AG09309 (cell line): ENCODE results near the gene APOB.

Experiments used
- DNase-seq: peaks from one replicate; pipeline ENCODE4 v3.0.0-alpha.2; 2010; ENCODE audit warnings: low read depth
- H3K4me3 ChIP-seq: 2 replicates; pipeline ENCODE4 v1.5.1; 2011; ENCODE audit warnings: mild to moderate bottlenecking, low read depth, low read length, moderate library complexity; ENCODE audit not compliant: control insufficient read depth
- CTCF ChIP-seq: IDR thresholded peaks from 2 replicates; pipeline ENCODE4 v1.5.1; 2011; ENCODE audit warnings: mild to moderate bottlenecking, low read depth, low read length, inconsistent platforms; ENCODE audit not compliant: insufficient read depth, control insufficient read depth; ENCODE audit errors: missing control alignments

The APOB gene

GRCh38 chr2:21018290-21018689 lies 25.6 kb downstream of the APOB start:
- no peak for TF ChIP-seq CTCF
- DNase-seq, result no peak
- H3K4me3 ChIP-seq, result no peak overlapping the region

GRCh38 chr2:21017748-21018276 lies 26.1 kb downstream of the APOB start:
- no peak for DNase-seq
- H3K4me3 ChIP-seq, result no peak overlapping the region
- TF ChIP-seq CTCF, result no peak

DNA sequence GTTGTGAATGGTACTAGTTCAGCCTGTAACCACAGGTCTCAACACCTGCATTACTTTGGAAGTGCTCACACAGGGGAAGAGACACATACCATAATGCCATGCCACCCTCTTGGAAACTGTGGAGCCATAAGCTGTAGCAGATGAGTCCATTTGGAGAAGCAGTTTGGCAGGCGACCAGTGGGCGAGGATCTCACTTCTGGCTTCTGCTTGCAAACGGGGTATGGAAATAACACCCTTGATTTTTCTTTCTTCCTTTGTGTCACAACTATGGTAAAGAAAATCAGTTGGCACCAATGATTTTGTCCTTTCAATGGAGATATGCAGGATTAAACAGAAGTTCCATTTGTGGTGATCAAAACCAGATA lies 28.6 kb downstream of the APOB start:
- no peak overlapping the region for H3K4me3 ChIP-seq
- DNase-seq, result no peak
- no peak for TF ChIP-seq CTCF

GRCh38 chr2:21014364-21015280 lies 29.3 kb downstream of the APOB start:
- TF ChIP-seq CTCF, result no peak
- no peak overlapping the region for H3K4me3 ChIP-seq
- DNase-seq, result no peak

DNA sequence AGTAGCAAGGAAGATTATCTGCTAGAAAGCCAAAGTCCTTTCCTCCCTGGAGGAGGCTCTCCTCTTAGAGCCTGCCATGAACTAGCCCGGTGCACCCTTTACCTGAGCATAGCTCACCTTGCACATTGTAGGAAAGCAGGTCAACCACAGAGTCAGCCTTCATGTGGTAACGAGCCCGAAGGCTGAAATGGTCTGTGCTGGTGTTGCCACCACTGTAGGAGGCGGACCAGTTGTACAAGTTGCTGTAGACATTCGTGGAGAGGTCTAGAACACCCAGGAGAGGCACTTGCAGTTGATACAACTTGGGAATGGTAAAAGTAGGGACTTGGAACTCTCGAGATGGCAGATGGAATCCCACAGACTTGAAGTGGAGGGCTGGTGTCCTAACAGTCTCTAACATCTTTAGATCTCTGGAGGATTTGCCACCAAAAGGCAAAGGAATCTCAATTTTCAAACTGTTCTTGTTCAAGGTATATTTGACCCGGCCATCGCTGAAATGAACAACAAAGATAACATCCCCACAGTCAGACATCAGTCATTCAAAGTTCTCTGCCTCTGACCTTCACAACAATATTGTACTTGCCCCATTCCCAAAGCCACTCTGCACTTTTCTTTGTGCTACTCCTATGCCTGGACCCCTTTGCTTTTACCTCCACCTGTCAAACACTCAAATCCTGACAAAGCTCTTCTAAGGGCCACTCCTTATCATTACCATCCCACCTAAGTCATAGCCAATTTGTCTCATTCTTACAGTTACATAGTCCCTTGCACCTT lies 30.6 kb downstream of the APOB start:
- no peak for TF ChIP-seq CTCF
- H3K4me3 ChIP-seq, result no peak overlapping the region
- DNase-seq, result no peak

DNA sequence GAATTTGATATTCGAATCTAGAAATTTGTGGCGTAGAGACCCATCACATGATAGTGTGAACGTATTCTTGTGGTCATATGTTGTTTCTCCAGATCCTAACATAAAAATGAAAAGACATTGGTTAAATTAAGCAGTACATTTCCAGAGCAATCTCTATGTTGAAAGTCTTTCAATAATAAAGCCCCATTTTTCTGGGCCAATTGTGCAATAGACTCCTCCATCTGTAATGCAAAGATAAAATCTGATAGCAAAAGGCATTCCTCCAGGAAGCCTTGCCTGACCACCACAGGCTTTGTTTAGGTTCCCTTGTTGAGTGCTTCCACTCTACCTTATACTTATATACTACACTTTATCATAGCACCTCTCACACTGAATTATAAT lies 31.3 kb downstream of the APOB start:
- TF ChIP-seq CTCF, result no peak
- DNase-seq, result no peak
- no peak overlapping the region for H3K4me3 ChIP-seq
